Skeletal muscle satellite cell (primary cell): Measurements from ENCODE around the gene INO80. TPM values are rescaled to one million over a fixed set of nuclear protein-coding genes. Genes with fewer than 3 reads are reported as not detected.

Experiments
- H3K27me3 ChIP-seq: 2 replicates; pipeline ENCODE4 v1.7.0; 2013; ENCODE audit warnings: low read length; ENCODE audit not compliant: control insufficient read depth, insufficient read depth
- H3K36me3 ChIP-seq: 2 replicates; pipeline ENCODE4 v1.7.0; 2013; ENCODE audit warnings: mild to moderate bottlenecking, control low read depth, low read length; ENCODE audit not compliant: insufficient read depth
- H3K4me1 ChIP-seq: 2 replicates; pipeline ENCODE4 v1.7.0; 2013; ENCODE audit warnings: low read length; ENCODE audit not compliant: control insufficient read depth, insufficient read depth
- H3K4me2 ChIP-seq: 2 replicates; pipeline ENCODE4 v1.7.0; 2013; ENCODE audit warnings: mild to moderate bottlenecking, low read length
- H3K4me3 ChIP-seq: 2 replicates; pipeline ENCODE4 v1.7.0; 2013; ENCODE audit warnings: low read length
- H3K9ac ChIP-seq: 2 replicates; pipeline ENCODE4 v1.7.0; 2013; ENCODE audit warnings: mild to moderate bottlenecking, low read depth, low read length, moderate library complexity
- H3K9me3 ChIP-seq: replicated peaks from 2 replicates; pipeline ENCODE4 v1.7.0; 2013; ENCODE audit warnings: mild to moderate bottlenecking, control low read depth, low read length
- total RNA-seq: library from RNA; depleted of rRNA; stranded (reverse); fragments of >200 nt; gene quantifications from 2 replicates; pipeline ENCODE4 v1.2.3, GENCODE V29; 2012; rRNA removed

Gene INO80, protein sequence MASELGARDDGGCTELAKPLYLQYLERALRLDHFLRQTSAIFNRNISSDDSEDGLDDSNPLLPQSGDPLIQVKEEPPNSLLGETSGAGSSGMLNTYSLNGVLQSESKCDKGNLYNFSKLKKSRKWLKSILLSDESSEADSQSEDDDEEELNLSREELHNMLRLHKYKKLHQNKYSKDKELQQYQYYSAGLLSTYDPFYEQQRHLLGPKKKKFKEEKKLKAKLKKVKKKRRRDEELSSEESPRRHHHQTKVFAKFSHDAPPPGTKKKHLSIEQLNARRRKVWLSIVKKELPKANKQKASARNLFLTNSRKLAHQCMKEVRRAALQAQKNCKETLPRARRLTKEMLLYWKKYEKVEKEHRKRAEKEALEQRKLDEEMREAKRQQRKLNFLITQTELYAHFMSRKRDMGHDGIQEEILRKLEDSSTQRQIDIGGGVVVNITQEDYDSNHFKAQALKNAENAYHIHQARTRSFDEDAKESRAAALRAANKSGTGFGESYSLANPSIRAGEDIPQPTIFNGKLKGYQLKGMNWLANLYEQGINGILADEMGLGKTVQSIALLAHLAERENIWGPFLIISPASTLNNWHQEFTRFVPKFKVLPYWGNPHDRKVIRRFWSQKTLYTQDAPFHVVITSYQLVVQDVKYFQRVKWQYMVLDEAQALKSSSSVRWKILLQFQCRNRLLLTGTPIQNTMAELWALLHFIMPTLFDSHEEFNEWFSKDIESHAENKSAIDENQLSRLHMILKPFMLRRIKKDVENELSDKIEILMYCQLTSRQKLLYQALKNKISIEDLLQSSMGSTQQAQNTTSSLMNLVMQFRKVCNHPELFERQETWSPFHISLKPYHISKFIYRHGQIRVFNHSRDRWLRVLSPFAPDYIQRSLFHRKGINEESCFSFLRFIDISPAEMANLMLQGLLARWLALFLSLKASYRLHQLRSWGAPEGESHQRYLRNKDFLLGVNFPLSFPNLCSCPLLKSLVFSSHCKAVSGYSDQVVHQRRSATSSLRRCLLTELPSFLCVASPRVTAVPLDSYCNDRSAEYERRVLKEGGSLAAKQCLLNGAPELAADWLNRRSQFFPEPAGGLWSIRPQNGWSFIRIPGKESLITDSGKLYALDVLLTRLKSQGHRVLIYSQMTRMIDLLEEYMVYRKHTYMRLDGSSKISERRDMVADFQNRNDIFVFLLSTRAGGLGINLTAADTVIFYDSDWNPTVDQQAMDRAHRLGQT (N-terminal part only)
- total RNA-seq, result 12.7 and 19.5 TPM in 2 replicates

DNA sequence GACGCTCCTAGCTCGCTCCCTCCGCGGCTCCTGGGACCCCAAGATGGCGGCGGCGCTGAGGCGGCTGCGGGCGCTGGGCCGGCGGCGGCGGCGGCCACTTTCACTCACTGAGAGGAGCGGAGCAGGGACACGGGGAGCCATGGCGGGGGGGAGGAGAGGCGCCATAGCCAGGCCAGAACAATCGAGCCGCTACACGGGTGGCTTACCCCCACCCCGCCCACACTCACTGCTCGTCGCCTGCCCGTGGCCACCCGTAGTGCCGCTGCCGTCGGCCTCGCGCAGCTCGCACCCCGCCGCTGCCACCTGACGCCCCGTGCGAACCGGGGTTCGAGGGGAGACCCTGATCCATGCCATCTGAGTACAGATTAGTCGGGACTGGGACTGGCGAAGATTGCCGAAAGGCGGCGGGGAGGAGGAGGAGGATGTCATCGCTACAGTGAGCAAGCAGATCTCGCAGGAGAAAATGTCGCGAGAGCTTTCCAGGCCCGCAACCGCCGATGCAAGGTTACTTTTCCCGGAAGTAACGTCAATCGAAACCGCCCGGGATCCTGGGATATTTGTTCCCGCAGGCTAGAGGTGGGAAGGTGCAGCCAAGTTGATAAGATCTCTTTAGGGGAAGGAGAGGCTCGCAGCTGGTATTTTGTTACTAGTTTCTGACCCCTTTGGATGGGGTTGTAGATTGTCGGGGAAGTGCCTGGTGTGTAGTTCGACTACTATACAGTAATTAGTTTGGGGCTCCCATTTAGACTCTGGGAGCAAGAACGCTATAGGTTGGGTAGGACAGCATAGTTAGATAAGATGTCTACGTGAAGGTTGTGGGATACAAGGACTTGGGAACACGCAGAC lies at the start of gene INO80:
Gene INO80, minus strand, starts transcription at position 165 of the 846 bp plus-strand sequence. CDS start 19,970 bp downstream, outside the sequence.
- H3K27me3 ChIP-seq, result no peaks in the 10 kb centered on the region
- peak within 1 kb of the TSS; percentile 95 for H3K4me3 ChIP-seq
- H3K9me3 ChIP-seq, result no peaks in the 10 kb centered on the region
- peak within 1 kb of the TSS; percentile 97 for H3K9ac ChIP-seq
- H3K4me2 ChIP-seq, result peak within 1 kb of the TSS; percentile 97
- H3K4me1 ChIP-seq, result peaks cover 6% of the 10 kb centered on the region
- no peaks in the 10 kb centered on the region for H3K36me3 ChIP-seq

DNA sequence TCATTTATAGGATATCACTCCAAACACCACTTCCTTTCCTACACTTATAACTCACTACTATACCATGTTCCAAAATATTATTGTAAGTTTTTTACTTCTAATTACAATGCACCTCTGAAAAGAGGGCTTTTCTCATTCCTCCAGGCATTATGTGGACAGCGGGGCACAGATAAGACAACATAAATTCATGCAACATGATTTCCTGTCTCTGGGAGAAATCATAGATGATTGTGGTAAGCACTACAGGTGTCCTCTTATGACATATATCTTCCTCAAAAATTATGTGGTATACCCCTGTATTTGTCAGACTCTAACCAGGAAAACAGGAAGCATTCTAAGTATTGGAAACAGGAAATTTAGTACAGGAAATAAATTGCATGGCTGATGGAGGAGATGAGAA lies 45.7 kb upstream of the INO80 start:
- no peaks in the 10 kb centered on the region for H3K36me3 ChIP-seq
- H3K4me3 ChIP-seq, result no peak overlapping the region
- no peak overlapping the region for H3K9ac ChIP-seq
- H3K4me1 ChIP-seq, result no peaks in the 10 kb centered on the region
- H3K4me2 ChIP-seq, result no peak overlapping the region
- H3K27me3 ChIP-seq, result peaks cover 10% of the 10 kb centered on the region
- no peaks in the 10 kb centered on the region for H3K9me3 ChIP-seq

DNA sequence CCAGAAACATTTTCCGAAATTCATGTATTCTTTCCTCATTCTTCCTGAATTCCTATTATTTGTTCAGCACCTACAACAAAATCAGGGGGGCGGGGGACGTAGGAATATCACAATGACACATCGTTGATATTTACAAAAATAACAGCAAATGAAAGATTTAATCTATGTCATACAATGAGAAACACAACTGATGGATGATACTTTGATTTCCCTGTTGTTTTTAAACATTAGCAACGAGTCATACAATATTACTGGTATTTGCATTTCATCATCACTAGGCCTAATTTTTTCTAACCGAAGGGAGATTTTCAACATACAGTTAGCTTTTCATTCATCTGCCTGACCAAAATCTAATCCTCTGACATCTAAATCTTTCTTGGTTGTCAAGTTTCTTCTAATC lies 45.3 kb upstream of the INO80 start:
- H3K4me1 ChIP-seq, result no peaks in the 10 kb centered on the region
- H3K9me3 ChIP-seq, result no peaks in the 10 kb centered on the region
- H3K4me2 ChIP-seq, result no peak overlapping the region
- H3K36me3 ChIP-seq, result no peaks in the 10 kb centered on the region
- peaks cover 10% of the 10 kb centered on the region for H3K27me3 ChIP-seq
- no peak overlapping the region for H3K4me3 ChIP-seq
- no peak overlapping the region for H3K9ac ChIP-seq

DNA sequence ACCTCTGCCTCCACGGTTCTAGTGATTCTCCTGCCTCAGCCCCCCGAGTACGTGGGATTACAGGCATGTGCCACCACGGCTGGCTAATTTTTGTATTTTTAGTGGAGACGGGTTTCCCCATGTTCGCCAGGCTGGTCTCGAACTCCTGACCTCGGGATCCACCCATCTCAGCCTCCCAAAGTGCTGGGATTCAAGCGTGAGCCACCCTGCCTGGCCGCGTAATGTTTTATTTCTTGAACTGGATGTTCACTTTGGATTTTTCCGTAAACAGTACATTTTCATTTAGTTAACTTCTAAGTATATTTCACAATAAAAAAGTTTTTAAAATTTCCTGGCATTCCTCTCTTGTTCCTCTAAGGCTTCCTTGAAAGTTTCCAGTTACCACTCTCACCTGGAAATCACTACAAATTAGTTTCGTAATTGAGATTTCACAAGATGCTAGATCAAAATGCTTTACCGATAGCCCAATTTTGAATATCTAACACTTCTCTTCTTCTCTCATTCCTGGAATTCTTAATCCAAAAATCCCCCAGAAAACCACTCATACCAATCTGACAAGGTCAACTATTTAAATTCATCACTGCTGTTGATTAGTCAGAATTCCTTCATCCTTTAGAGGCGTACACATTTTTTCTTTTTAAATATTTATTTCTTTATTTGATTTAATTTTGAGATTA lies 44.7 kb upstream of the INO80 start:
- peaks cover 5% of the 10 kb centered on the region for H3K27me3 ChIP-seq
- no peaks in the 10 kb centered on the region for H3K4me1 ChIP-seq
- H3K9ac ChIP-seq, result no peak overlapping the region
- no peaks in the 10 kb centered on the region for H3K9me3 ChIP-seq
- H3K36me3 ChIP-seq, result no peaks in the 10 kb centered on the region
- no peak overlapping the region for H3K4me2 ChIP-seq
- H3K4me3 ChIP-seq, result no peak overlapping the region

DNA sequence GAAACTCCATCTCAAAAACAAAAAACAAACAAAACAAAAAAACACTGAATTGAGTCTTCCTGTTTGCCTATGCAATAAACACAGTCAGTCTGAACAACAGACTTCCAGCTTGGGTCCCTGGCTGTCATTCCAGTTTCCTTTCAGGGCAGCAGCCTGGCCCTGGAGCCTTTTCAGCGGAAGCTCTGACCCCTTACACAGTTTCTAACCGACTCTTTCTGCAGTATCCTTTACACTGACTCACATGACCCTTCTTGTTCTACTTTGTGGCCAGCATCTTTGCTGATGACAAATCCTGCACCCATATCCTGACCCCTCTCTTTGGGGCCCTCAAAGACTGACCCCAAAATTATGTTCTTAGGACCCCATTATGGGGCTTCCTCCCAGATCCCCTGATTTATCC lies 38.3 kb upstream of the INO80 start:
- H3K27me3 ChIP-seq, result no peaks in the 10 kb centered on the region
- no peaks in the 10 kb centered on the region for H3K4me1 ChIP-seq
- H3K4me2 ChIP-seq, result no peak overlapping the region
- no peak overlapping the region for H3K4me3 ChIP-seq
- H3K36me3 ChIP-seq, result no peaks in the 10 kb centered on the region
- H3K9me3 ChIP-seq, result no peaks in the 10 kb centered on the region
- H3K9ac ChIP-seq, result no peak overlapping the region

DNA sequence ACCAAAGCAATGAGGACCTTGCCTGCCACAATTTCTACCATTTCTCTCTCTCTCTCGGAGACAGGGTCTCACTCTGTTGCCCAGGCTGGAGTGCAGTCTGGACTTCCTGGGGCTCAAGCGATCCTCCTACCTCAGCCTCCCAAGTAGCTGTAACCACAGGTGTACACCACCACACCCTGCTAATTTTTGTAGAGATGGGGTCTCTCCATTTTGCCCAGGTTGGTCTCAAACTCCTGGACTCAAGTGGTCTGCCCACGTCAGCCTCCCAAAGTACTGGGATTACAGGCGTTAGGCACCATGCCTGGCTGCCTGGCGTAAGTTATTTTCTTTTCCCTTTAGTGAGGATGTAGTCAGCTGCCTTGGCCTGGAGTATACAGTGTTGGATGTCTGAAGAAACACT lies 37.7 kb upstream of the INO80 start:
- Histone ChIP-seq H3K4me2 (no peak overlapping the region), H3K4me1 (no peaks in the 10 kb centered on the region), H3K27me3 (no peaks in the 10 kb centered on the region), H3K9me3 (no peaks in the 10 kb centered on the region), H3K4me3 (no peak overlapping the region), H3K9ac (no peak overlapping the region), H3K36me3 (no peaks in the 10 kb centered on the region)

DNA sequence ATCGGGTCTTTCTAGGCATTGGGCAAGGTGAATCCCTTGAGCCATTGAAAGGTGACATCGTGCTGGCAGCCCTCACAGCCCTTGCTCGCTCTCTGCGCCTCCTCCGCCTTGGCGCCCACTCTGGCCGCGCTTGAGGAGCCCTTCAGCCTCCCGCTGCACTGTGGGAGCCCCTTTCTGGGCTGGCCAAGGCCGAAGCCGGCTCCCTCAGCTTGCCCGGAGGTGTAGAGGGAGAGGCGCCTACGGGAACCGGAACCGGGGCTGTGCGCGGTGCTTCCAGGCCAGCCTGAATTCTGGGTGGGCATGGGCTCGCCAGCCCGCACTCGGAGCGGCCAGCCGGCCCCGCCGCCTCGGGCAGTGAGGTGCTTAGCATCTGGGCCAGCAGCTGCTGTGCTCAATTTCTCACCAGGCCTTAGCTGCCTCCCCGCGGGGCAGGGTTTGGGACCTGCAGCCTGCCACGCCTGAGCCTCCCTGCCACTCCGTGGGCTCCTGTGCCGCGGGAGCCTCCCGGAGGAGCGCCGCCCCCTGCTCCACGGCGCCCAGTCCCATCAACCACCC lies 35.4 kb upstream of the INO80 start:
- no peaks in the 10 kb centered on the region for H3K9me3 ChIP-seq
- H3K36me3 ChIP-seq, result no peaks in the 10 kb centered on the region
- H3K9ac ChIP-seq, result no peak overlapping the region
- H3K27me3 ChIP-seq, result no peaks in the 10 kb centered on the region
- no peak overlapping the region for H3K4me2 ChIP-seq
- H3K4me3 ChIP-seq, result no peak overlapping the region
- H3K4me1 ChIP-seq, result no peaks in the 10 kb centered on the region

DNA sequence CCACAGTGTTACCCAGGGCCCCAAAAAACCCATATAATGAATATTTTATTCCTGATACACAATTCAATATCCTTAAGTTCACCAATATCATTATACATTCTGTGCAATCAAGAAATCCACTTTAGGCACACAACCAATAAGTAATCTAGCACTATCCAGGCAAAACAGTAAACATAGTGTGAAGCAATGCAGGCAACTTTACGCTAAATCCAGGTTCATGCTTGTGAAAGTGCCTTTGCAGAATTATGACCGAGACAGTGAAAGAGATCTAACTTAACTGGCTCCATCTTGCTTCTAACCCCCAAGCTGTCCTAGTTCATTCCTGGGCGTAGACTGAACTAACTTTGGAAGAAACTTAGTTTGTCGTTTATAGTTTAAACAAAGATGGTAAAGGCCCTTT lies 34.2 kb upstream of the INO80 start:
- Histone ChIP-seq H3K36me3 (no peaks in the 10 kb centered on the region), H3K4me3 (no peak overlapping the region), H3K27me3 (no peaks in the 10 kb centered on the region), H3K9ac (no peak overlapping the region), H3K4me1 (no peaks in the 10 kb centered on the region), H3K4me2 (no peak overlapping the region), H3K9me3 (no peaks in the 10 kb centered on the region)

DNA sequence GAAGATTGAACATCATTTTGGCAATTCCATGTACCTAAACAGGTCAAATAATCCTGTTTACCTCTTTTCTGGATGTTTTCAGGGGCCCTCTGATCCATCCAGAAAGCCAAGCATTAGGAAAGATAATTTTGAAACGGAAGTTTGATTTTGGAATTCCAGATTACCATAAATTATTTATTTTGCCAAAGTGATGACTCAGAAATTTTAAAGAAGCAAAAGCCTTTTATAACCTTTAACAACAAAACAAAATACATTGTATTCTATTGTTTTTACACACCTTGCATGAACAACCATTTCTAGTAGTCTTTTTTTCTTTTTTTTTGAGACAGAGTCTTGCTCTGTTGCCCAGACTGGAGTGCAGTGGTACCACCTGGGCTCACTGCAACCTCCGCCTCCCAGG lies 32.0 kb upstream of the INO80 start:
- no peak overlapping the region for H3K9ac ChIP-seq
- no peaks in the 10 kb centered on the region for H3K4me1 ChIP-seq
- H3K4me2 ChIP-seq, result no peak overlapping the region
- H3K27me3 ChIP-seq, result no peaks in the 10 kb centered on the region
- H3K4me3 ChIP-seq, result no peak overlapping the region
- H3K9me3 ChIP-seq, result no peaks in the 10 kb centered on the region
- H3K36me3 ChIP-seq, result no peaks in the 10 kb centered on the region

DNA sequence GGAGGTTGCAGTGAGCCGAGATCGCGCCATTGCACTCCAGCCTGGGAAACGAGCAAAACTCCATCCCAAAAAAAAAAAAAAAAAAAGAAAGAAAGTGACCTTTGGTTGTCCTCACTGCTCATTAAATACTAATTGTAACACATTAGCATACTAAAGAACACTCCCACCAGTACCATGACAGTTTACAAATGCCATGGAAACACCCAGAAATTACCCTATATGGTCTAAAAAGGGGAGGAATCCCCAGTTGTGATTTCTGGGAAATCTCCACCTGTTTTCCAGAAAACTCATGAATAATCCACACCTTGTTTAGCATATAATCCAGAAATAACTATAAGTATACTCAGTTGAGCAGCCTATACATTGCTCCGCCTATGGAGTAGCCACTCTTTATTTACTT lies 23.5 kb upstream of the INO80 start:
- Histone ChIP-seq H3K4me2 (no peak overlapping the region), H3K36me3 (no peaks in the 10 kb centered on the region), H3K27me3 (peaks cover 5% of the 10 kb centered on the region), H3K4me3 (no peak overlapping the region), H3K9me3 (no peaks in the 10 kb centered on the region), H3K9ac (no peak overlapping the region), H3K4me1 (no peaks in the 10 kb centered on the region)
